Panc1 (cell line): ENCODE results near the gene VWC2L. TPM values are rescaled to one million over a fixed set of nuclear protein-coding genes. Genes with fewer than 3 reads are reported as not detected.

Experiments
- ATAC-seq: fragments of 200-7000 bp; cut with Tn5 transposase; 2 replicates; pipeline ENCODE4 v1.9.1; 2020; ENCODE audit warnings: mild to moderate bottlenecking, moderate library complexity
- BruUV-seq: library from RNA; stranded (reverse); fragments of 400-500 nt; replicated peaks from 2 replicates; lab custom pipeline; 2021; lab: Mats Ljungman, UMichigan
- CTCF ChIA-PET: fragments of 300-600 bp; sonication (Branson Sonifier 250); formaldehyde crosslinking; loops from one replicate; lab custom pipeline; 2022; ENCODE audit warnings: antibody characterized with exemption; lab: Charles Lee
- POLR2A ChIA-PET: fragments of 300-600 bp; sonication (Branson Sonifier 250); formaldehyde crosslinking; loops from one replicate; lab custom pipeline; 2022; ENCODE audit warnings: antibody characterized with exemption; lab: Charles Lee
- DNase-seq: peaks from one replicate; pipeline ENCODE4 v3.0.0-alpha.2; 2010; ENCODE audit warnings: low read depth, low spot score
- H3K27ac ChIP-seq: 2 replicates; pipeline ENCODE4 v1.5.1; 2011; ENCODE audit warnings: mild to moderate bottlenecking, low read length, inconsistent platforms
- H3K27me3 ChIP-seq: fragments of 200-500 bp; sonication (Bioruptor generic); 2 replicates; pipeline ENCODE4 v1.6.0; 2014; ENCODE audit warnings: low read length, inconsistent platforms; ENCODE audit not compliant: control insufficient read depth, insufficient read depth
- H3K36me3 ChIP-seq: fragments of 200-500 bp; sonication (Bioruptor generic); 2 replicates; pipeline ENCODE4 v1.5.1; 2014; ENCODE audit warnings: inconsistent platforms, mild to moderate bottlenecking, low read length, moderate library complexity; ENCODE audit not compliant: control insufficient read depth, insufficient read depth
- H3K4me1 ChIP-seq: 2 replicates; pipeline ENCODE4 v1.5.1; 2011; ENCODE audit warnings: inconsistent platforms, mild to moderate bottlenecking, low read length, moderate library complexity; ENCODE audit not compliant: control insufficient read depth, insufficient read depth
- H3K4me3 ChIP-seq, 2 experiments: 2 replicates each; pipeline ENCODE4 v1.5.1; 2011 to 2012; ENCODE audit warnings: low read depth in 2 of 2, low read length in 2 of 2, mild to moderate bottlenecking in 2 of 2, inconsistent platforms in 1 of 2, moderate library complexity in 1 of 2
- H3K9me3 ChIP-seq: fragments of 200-500 bp; sonication (Bioruptor generic); 2 replicates; pipeline ENCODE4 v1.5.1; 2014; ENCODE audit warnings: low read depth, mild to moderate bottlenecking, inconsistent platforms, low read length, moderate library complexity; ENCODE audit not compliant: control insufficient read depth, insufficient read depth
- CTCF ChIP-seq: fragments of 450-650 bp; IDR thresholded peaks from 2 replicates; pipeline ENCODE4 v1.5.1; 2017; ENCODE audit warnings: mild to moderate bottlenecking
- POLR2AphosphoS5 ChIP-seq: IDR thresholded peaks from 2 replicates; pipeline ENCODE4 v1.6.1; 2012; ENCODE audit warnings: mild to moderate bottlenecking, low read depth, low read length, moderate library complexity
- REST ChIP-seq, 2 experiments: IDR thresholded peaks; 2 replicates each; pipeline ENCODE4 v1.6.1; 2011 to 2012; ENCODE audit warnings: low read depth in 2 of 2, control low read depth in 1 of 2, low read length in 1 of 2, mild to moderate bottlenecking in 1 of 2, moderate library complexity in 1 of 2; ENCODE audit not compliant: insufficient read depth in 1 of 2
- SIN3A ChIP-seq: IDR thresholded peaks from 2 replicates; pipeline ENCODE4 v1.6.1; 2012; ENCODE audit warnings: low read depth, mild to moderate bottlenecking, low read length, moderate library complexity, borderline replicate concordance; ENCODE audit not compliant: insufficient read depth
- TCF7L2 ChIP-seq: IDR thresholded peaks from 2 replicates; pipeline ENCODE4 v1.6.1; 2011; ENCODE audit warnings: mild to moderate bottlenecking, low read depth, low read length, inconsistent platforms
- in situ Hi-C: cut with HindIII; loops from 2 replicates; pipeline ENCODE4 v1.10.0; 2016; ENCODE audit warnings: low sequenced_read_pairs, low pct_unique_long_range_greater_than_20kb
- intact Hi-C: fragments of 100-400 bp; cut with micrococcal nuclease; formaldehyde crosslinking; loops from one replicate; pipeline ENCODE4 v1.10.0; 2022; ENCODE audit not compliant: unreplicated experiment
- total RNA-seq: library from RNA; stranded (reverse); gene quantifications from one replicate; pipeline ENCODE4 v1.2.1, GENCODE V29; 2021; ENCODE audit not compliant: unreplicated experiment

The VWC2L gene
- total RNA-seq, 1 experiment from 2014 or later, result not detected

- Histone ChIP-seq H3K27me3 (no peaks in the 10 kb centered on the region), H3K4me3 (no peak overlapping the region), H3K4me1 (no peaks in the 10 kb centered on the region), H3K27ac (no peak overlapping the region), H3K9me3 (no peaks in the 10 kb centered on the region), H3K36me3 (no peaks in the 10 kb centered on the region)
- TF ChIP-seq CTCF, result no peak
- no peak for TF ChIP-seq SIN3A
- TF ChIP-seq REST (IDR thresholded peaks at IDR 0.05; ENCODE audit: insufficient read depth in 1 of 2, low read depth in 2 of 2, low read length in 1 of 2), result no peak
- ChIA-PET POLR2A (no interaction called here), CTCF (no interaction called here)
- ATAC-seq, result no peak
- DNase-seq, result no peak
- in situ Hi-C loops (no loop called here), intact Hi-C loops (no loop called here)
- BruUV-seq, result no TSS peak
These were observed 54.7 kb downstream of the VWC2L start for GRCh38 chr2:214465363-214466146.

- H3K4me1 ChIP-seq, result no peaks in the 10 kb centered on the region
- no TSS peak for BruUV-seq
- ATAC-seq (no peak), DNase-seq (no peak)
- POLR2A ChIA-PET, result no interaction called here
- H3K27ac ChIP-seq, result no peak overlapping the region
- H3K27me3 ChIP-seq, result no peaks in the 10 kb centered on the region
- H3K4me3 ChIP-seq, result no peak overlapping the region
- H3K36me3 ChIP-seq, result no peaks in the 10 kb centered on the region
- intact Hi-C loops (no loop called here), in situ Hi-C loops (no loop called here)
- H3K9me3 ChIP-seq, result no peaks in the 10 kb centered on the region
- CTCF ChIA-PET, result no interaction called here
- TF ChIP-seq CTCF, result no peak
- no peak for TF ChIP-seq TCF7L2
- TF ChIP-seq POLR2AphosphoS5, result no peak
- no peak for TF ChIP-seq SIN3A
- no peak for TF ChIP-seq REST (IDR thresholded peaks at IDR 0.05; ENCODE audit: insufficient read depth in 1 of 2, low read depth in 2 of 2, low read length in 1 of 2)
These were observed 58.9 kb downstream of the VWC2L start for GRCh38 chr2:214469728-214470127.
